CD14-positive monocyte (primary cell): ENCODE measurements around the gene CATSPERB. TPM values are rescaled to one million over a fixed set of nuclear protein-coding genes. Genes with fewer than 3 reads are reported as not detected.
"Not testable (repeated sequence)": the region's sequence is repeated elsewhere in the genome, so short reads cannot be mapped to it uniquely, and the experiment has no call there.

Source experiments
- DNase-seq, 3 donors: peaks; one replicate each; pipeline ENCODE4 v3.0.0-alpha.2; 2011 to 2022
- H2AFZ ChIP-seq: 2 replicates; pipeline ENCODE4 v1.6.0; 2012; ENCODE audit warnings: mild to moderate bottlenecking, low read depth, low read length, inconsistent platforms; ENCODE audit not compliant: insufficient read depth, poor library complexity, severe bottlenecking
- H3K27ac ChIP-seq, 2 donors: 1 replicate in 1 of 2; 2 replicates in 1 of 2; pipeline ENCODE4 v1.5.1; 2012 to 2013; ENCODE audit warnings: low read length in 2 of 2, control low read depth in 1 of 2, inconsistent platforms in 1 of 2, low read depth in 1 of 2, mild to moderate bottlenecking in 1 of 2
- H3K27me3 ChIP-seq, 2 donors: one replicate each; pipeline versions ENCODE4 v1.6.0 to v1.6.1; 2011 to 2013; ENCODE audit warnings: low read length in 2 of 2; ENCODE audit not compliant: control insufficient read depth in 2 of 2, insufficient read depth in 2 of 2
- H3K36me3 ChIP-seq, 2 donors: replicated peaks in 1 of 2; 1 replicate in 1 of 2; 2 replicates in 1 of 2; pipeline versions ENCODE4 v1.5.1 to v1.6.1; 2012 to 2013; ENCODE audit warnings: low read length in 2 of 2, control low read depth in 1 of 2, inconsistent platforms in 1 of 2, mild to moderate bottlenecking in 1 of 2; ENCODE audit not compliant: insufficient read depth in 2 of 2, control insufficient read depth in 1 of 2
- H3K4me1 ChIP-seq, 2 donors: 1 replicate in 1 of 2; 2 replicates in 1 of 2; pipeline versions ENCODE4 v1.5.1 to v1.6.1; 2012 to 2013; ENCODE audit warnings: low read length in 2 of 2, control low read depth in 1 of 2, inconsistent platforms in 1 of 2, mild to moderate bottlenecking in 1 of 2, moderate library complexity in 1 of 2; ENCODE audit not compliant: insufficient read depth in 2 of 2, control insufficient read depth in 1 of 2
- H3K4me2 ChIP-seq: replicated peaks from 2 replicates; pipeline ENCODE3; 2012; ENCODE audit warnings: low read length, moderate library complexity, mild to moderate bottlenecking; ENCODE audit not compliant: poor library complexity, severe bottlenecking; ENCODE audit errors: extremely low read depth
- H3K4me3 ChIP-seq, 3 experiments: fragments of 200-600 bp in 1 of 3; sonication (generic) in 1 of 3; replicated peaks in 1 of 3; 1 replicate in 2 of 3; 2 replicates in 1 of 3; pipeline ENCODE4 v1.5.1; 2011 to 2013; ENCODE audit warnings: low read length in 3 of 3, mild to moderate bottlenecking in 3 of 3, control low read depth in 2 of 3, low read depth in 2 of 3, inconsistent platforms in 1 of 3, moderate library complexity in 1 of 3
- H3K79me2 ChIP-seq: 2 replicates; pipeline ENCODE4 v1.6.0; 2012; ENCODE audit warnings: mild to moderate bottlenecking, control low read depth, inconsistent platforms, low read length, moderate library complexity; ENCODE audit not compliant: insufficient read depth
- H3K9ac ChIP-seq: 2 replicates; pipeline ENCODE4 v1.6.0; 2017; ENCODE audit warnings: low read length, mild to moderate bottlenecking; ENCODE audit not compliant: insufficient read depth, poor library complexity, severe bottlenecking
- H3K9me3 ChIP-seq, 2 donors: replicated peaks in 1 of 2; 1 replicate in 1 of 2; 2 replicates in 1 of 2; pipeline versions ENCODE4 v1.5.1 to v1.6.1; 2012 to 2013; ENCODE audit warnings: low read length in 2 of 2, control low read depth in 1 of 2; ENCODE audit not compliant: control insufficient read depth in 1 of 2, insufficient read depth in 1 of 2
- H4K20me1 ChIP-seq: 2 replicates; pipeline ENCODE4 v1.6.0; 2012; ENCODE audit warnings: mild to moderate bottlenecking, low read length, control low read depth, moderate library complexity; ENCODE audit not compliant: insufficient read depth
- H3K27ac Mint-ChIP-seq, 7 donors: one replicate each; pipeline ENCODE4 v1.8.0; 2020; ENCODE audit warnings: mild to moderate bottlenecking in 7 of 7, mixed read lengths in 7 of 7, moderate library complexity in 6 of 7, inconsistent platforms in 2 of 7
- H3K27me3 Mint-ChIP-seq, 3 donors: one replicate each; pipeline ENCODE4 v1.8.0; 2021 to 2022; ENCODE audit warnings: low read depth in 3 of 3, mild to moderate bottlenecking in 3 of 3, mixed read lengths in 3 of 3, moderate library complexity in 3 of 3, inconsistent platforms in 1 of 3
- H3K36me3 Mint-ChIP-seq, 2 donors: one replicate each; pipeline ENCODE4 v1.8.0; 2020; ENCODE audit warnings: mixed read lengths in 2 of 2, inconsistent platforms in 1 of 2, mild to moderate bottlenecking in 1 of 2
- H3K4me1 Mint-ChIP-seq: one replicate; pipeline ENCODE4 v1.8.0; 2020; ENCODE audit warnings: mild to moderate bottlenecking, mixed read lengths
- H3K4me3 Mint-ChIP-seq, 2 donors: one replicate each; pipeline ENCODE4 v1.8.0; 2020; ENCODE audit warnings: mild to moderate bottlenecking in 2 of 2, mixed read lengths in 2 of 2, moderate library complexity in 1 of 2
- H3K9me3 Mint-ChIP-seq, 7 donors: one replicate each; pipeline ENCODE4 v1.8.0; 2020 to 2022; ENCODE audit warnings: mixed read lengths in 7 of 7, mild to moderate bottlenecking in 6 of 7, moderate library complexity in 6 of 7, inconsistent platforms in 2 of 7
- CTCF ChIP-seq: fragments of 200-600 bp; IDR thresholded peaks from one replicate; pipeline ENCODE4 v1.8.0; 2022; ENCODE audit warnings: antibody characterized with exemption, mild to moderate bottlenecking
- WGBS: methylation state at CpG from one replicate; pipeline ENCODE4 v1.1.5; 2013; ENCODE audit warnings: missing lambda C conversion rate; ENCODE audit not compliant: insufficient coverage; 5-methylcytosine and 5-hydroxymethylcytosine counted together
- intact Hi-C, 2 donors: fragments of 100-400 bp; cut with micrococcal nuclease; formaldehyde crosslinking; loops; one replicate each; pipeline versions ENCODE4 v1.15.0 to v1.15.1; 2023
- polyA plus RNA-seq, 3 donors: library from polyadenylated mRNA; depleted of rRNA in 1 of 3; unstranded in 2 of 3; stranded (reverse) in 1 of 3; fragments of 300-500 nt in 2 of 3; fragments of >200 nt in 1 of 3; fragmentation: Illumina TruSeq in 2 of 3; gene quantifications; 1 replicate in 2 of 3; 2 replicates in 1 of 3; pipeline ENCODE4 v1.2.3, GENCODE V29; 2012 to 2021

The CATSPERB gene
- polyA plus RNA-seq, 3 donors = not detected

GRCh38 chr14:91599994-91600393 is 131.9 kb downstream of the CATSPERB start:
- Histone ChIP-seq H3K36me3 (no peaks in the 10 kb centered on the region), H4K20me1 (no peaks in the 10 kb centered on the region), H3K4me2 (no peak overlapping the region), H3K4me3 (no peak overlapping the region), H3K27me3 (peaks cover 0 to 11% of the 10 kb centered on the region in 2 donors), H3K4me1 (no peaks in the 10 kb centered on the region), H3K79me2 (no peaks in the 10 kb centered on the region), H3K9ac (no peak overlapping the region), H2AFZ (no peak overlapping the region), H3K27ac (no peak overlapping the region), H3K9me3 (peaks cover 4 to 8% of the 10 kb centered on the region in 2 donors)
- no CpG with 5 or more reads among the region's 4 CpGs for WGBS
- no peak for TF ChIP-seq CTCF
- Mint-ChIP-seq H3K27me3 (peaks cover 6 to 8% (median 7%) of the 10 kb centered on the region in 3 donors), H3K9me3 (peaks cover 0 to 15% (median 9%) of the 10 kb centered on the region in 7 donors), H3K36me3 (no peaks in the 10 kb centered on the region), H3K27ac (no peak overlapping the region), H3K4me1 (peaks cover 2% of the 10 kb centered on the region), H3K4me3 (no peak overlapping the region)
- DNase-seq = no peak
- intact Hi-C loops = no loop called here

- H3K79me2 ChIP-seq = no peaks in the 10 kb centered on the region
- Mint-ChIP-seq H3K9me3 (peaks cover 6 to 25% (median 19%) of the 10 kb centered on the region in 7 donors), H3K27me3 (peaks cover 1 to 6% (median 4%) of the 10 kb centered on the region in 3 donors), H3K4me3 (no peak overlapping the region), H3K27ac (no peak overlapping the region), H3K36me3 (no peaks in the 10 kb centered on the region), H3K4me1 (no peaks in the 10 kb centered on the region)
- intact Hi-C loops = no loop called here
- no peaks in the 10 kb centered on the region for H4K20me1 ChIP-seq
- no peaks in the 10 kb centered on the region for H3K4me1 ChIP-seq
- H3K27ac ChIP-seq = no peak overlapping the region
- no peak overlapping the region for H3K9ac ChIP-seq
- H3K9me3 ChIP-seq = peaks cover 4 to 8% of the 10 kb centered on the region in 2 donors
- no peak overlapping the region for H2AFZ ChIP-seq
- peaks cover 0 to 8% of the 10 kb centered on the region in 2 donors for H3K27me3 ChIP-seq
- H3K4me3 ChIP-seq = no peak overlapping the region
- DNase-seq = no peak
- no peaks in the 10 kb centered on the region for H3K36me3 ChIP-seq
- no CpG with 5 or more reads among the region's 1 CpG for WGBS
- H3K4me2 ChIP-seq = no peak overlapping the region
- TF ChIP-seq CTCF = no peak
Observed at GRCh38 chr14:91595736-91596135, 136.2 kb downstream of the CATSPERB start.

GRCh38 chr14:91593957-91594356 is 137.9 kb downstream of the CATSPERB start:
- DNase-seq, H3K4me1 Mint-ChIP-seq, H3K27ac Mint-ChIP-seq, H3K4me3 Mint-ChIP-seq, H3K36me3 ChIP-seq, H3K4me1 ChIP-seq, H3K4me2 ChIP-seq, H3K36me3 Mint-ChIP-seq, H3K4me3 ChIP-seq, H4K20me1 ChIP-seq, H2AFZ ChIP-seq, H3K9me3 ChIP-seq, H3K79me2 ChIP-seq, H3K9ac ChIP-seq, intact Hi-C loops, H3K27me3 ChIP-seq, H3K27me3 Mint-ChIP-seq, H3K27ac ChIP-seq: not testable (repeated sequence)
- WGBS = no CpG with 5 or more reads among the region's 2 CpGs
- H3K9me3 Mint-ChIP-seq = peaks cover 6 to 25% (median 20%) of the 10 kb centered on the region in 7 donors
